A673 (cell line): ENCODE measurements around the gene ITPR2. TPM values are rescaled to one million over a fixed set of nuclear protein-coding genes. Genes with fewer than 3 reads are reported as not detected.

Experiments used
- BruUV-seq: library from RNA; stranded (reverse); fragments of 400-500 nt; replicated peaks from 2 replicates; lab custom pipeline; 2021; lab: Mats Ljungman, UMichigan
- CTCF ChIA-PET: fragments of 300-600 bp; sonication (Branson Sonifier 250); formaldehyde crosslinking; loops from one replicate; lab custom pipeline; 2022; ENCODE audit warnings: antibody characterized with exemption; lab: Charles Lee
- POLR2A ChIA-PET: fragments of 300-600 bp; sonication (Branson Sonifier 250); formaldehyde crosslinking; loops from one replicate; lab custom pipeline; 2022; ENCODE audit warnings: antibody characterized with exemption; ENCODE audit not compliant: low non-redundant PET; lab: Charles Lee
- DNase-seq: peaks from one replicate; pipeline ENCODE4 v3.0.0-alpha.2; 2015; ENCODE audit warnings: low spot score
- H3K27ac ChIP-seq: fragments of 200-600 bp; sonication (generic); 2 replicates; pipeline ENCODE4 v1.5.1; 2016; ENCODE audit warnings: mixed run types, low read depth, mild to moderate bottlenecking, mixed read lengths, antibody characterized with exemption, low read length; ENCODE audit not compliant: poor library complexity, severe bottlenecking
- H3K27me3 ChIP-seq: fragments of 200-600 bp; sonication (generic); replicated peaks from 2 replicates; pipeline ENCODE4 v1.6.1; 2017; ENCODE audit warnings: mixed run types, low read depth, mild to moderate bottlenecking, mixed read lengths, antibody characterized with exemption, low read length; ENCODE audit not compliant: insufficient read depth, poor library complexity
- H3K36me3 ChIP-seq: fragments of 200-600 bp; sonication (generic); 2 replicates; pipeline ENCODE4 v1.6.1; 2016; ENCODE audit warnings: mixed run types, mild to moderate bottlenecking, mixed read lengths, antibody characterized with exemption, low read length; ENCODE audit not compliant: insufficient read depth, poor library complexity, severe bottlenecking
- H3K4me1 ChIP-seq: fragments of 200-600 bp; sonication (generic); 2 replicates; pipeline ENCODE4 v1.6.1; 2017; ENCODE audit warnings: mixed run types, mild to moderate bottlenecking, mixed read lengths, antibody characterized with exemption, low read length; ENCODE audit not compliant: insufficient read depth, poor library complexity, severe bottlenecking
- H3K4me3 ChIP-seq: fragments of 200-600 bp; sonication (generic); 2 replicates; pipeline ENCODE4 v1.5.1; 2016; ENCODE audit warnings: low read depth, mixed run types, mild to moderate bottlenecking, mixed read lengths, low read length; ENCODE audit not compliant: poor library complexity, severe bottlenecking
- H3K9me3 ChIP-seq: fragments of 200-600 bp; sonication (generic); 2 replicates; pipeline ENCODE4 v1.6.1; 2016; ENCODE audit warnings: mixed run types, low read depth, mild to moderate bottlenecking, mixed read lengths, antibody characterized with exemption, low read length; ENCODE audit not compliant: poor library complexity, severe bottlenecking
- EZH2 ChIP-seq: fragments of 200-600 bp; sonication (generic); IDR thresholded peaks from 2 replicates; pipeline ENCODE4 v1.6.1; 2017; ENCODE audit warnings: borderline replicate concordance, low read depth, mild to moderate bottlenecking, mixed read lengths, antibody characterized with exemption, low read length; ENCODE audit not compliant: poor library complexity, severe bottlenecking
- intact Hi-C: fragments of 100-400 bp; cut with micrococcal nuclease; formaldehyde crosslinking; loops from one replicate; pipeline ENCODE4 v1.10.0; 2022; ENCODE audit not compliant: unreplicated experiment
- total RNA-seq: library from RNA; stranded (reverse); gene quantifications from 2 replicates; pipeline ENCODE4 v1.2.3, GENCODE V29; 2021
- TF ChIP-seq, protein P1 (sequence below): fragments of 300-800, 200-600 bp; sonication (generic); conservative IDR thresholded peaks from 2 replicates; pipeline ENCODE4 v1.5.1; 2017; ENCODE audit warnings: low read depth, mild to moderate bottlenecking, antibody characterized with exemption, low read length, moderate library complexity, mixed read lengths

Gene ITPR2
- total RNA-seq, 1 experiment from 2014 or later = 22.6 TPM

GRCh38 chr12:26527682-26528081, 305.3 kb downstream of the ITPR2 start:
- Histone ChIP-seq H3K4me1 (peaks cover 14% of the 10 kb centered on the region), H3K36me3 (no peaks in the 10 kb centered on the region), H3K4me3 (no peak overlapping the region), H3K9me3 (peaks cover 8% of the 10 kb centered on the region), H3K27ac (no peak overlapping the region), H3K27me3 (no peaks in the 10 kb centered on the region)
- BruUV-seq = no TSS peak
- no peak for DNase-seq
- intact Hi-C loops = no loop called here
- POLR2A ChIA-PET = no interaction called here
- CTCF ChIA-PET = no interaction called here
- TF ChIP-seq, protein P1, sequence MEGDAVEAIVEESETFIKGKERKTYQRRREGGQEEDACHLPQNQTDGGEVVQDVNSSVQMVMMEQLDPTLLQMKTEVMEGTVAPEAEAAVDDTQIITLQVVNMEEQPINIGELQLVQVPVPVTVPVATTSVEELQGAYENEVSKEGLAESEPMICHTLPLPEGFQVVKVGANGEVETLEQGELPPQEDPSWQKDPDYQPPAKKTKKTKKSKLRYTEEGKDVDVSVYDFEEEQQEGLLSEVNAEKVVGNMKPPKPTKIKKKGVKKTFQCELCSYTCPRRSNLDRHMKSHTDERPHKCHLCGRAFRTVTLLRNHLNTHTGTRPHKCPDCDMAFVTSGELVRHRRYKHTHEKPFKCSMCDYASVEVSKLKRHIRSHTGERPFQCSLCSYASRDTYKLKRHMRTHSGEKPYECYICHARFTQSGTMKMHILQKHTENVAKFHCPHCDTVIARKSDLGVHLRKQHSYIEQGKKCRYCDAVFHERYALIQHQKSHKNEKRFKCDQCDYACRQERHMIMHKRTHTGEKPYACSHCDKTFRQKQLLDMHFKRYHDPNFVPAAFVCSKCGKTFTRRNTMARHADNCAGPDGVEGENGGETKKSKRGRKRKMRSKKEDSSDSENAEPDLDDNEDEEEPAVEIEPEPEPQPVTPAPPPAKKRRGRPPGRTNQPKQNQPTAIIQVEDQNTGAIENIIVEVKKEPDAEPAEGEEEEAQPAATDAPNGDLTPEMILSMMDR = no peak
- TF ChIP-seq EZH2 = no peak

DNA sequence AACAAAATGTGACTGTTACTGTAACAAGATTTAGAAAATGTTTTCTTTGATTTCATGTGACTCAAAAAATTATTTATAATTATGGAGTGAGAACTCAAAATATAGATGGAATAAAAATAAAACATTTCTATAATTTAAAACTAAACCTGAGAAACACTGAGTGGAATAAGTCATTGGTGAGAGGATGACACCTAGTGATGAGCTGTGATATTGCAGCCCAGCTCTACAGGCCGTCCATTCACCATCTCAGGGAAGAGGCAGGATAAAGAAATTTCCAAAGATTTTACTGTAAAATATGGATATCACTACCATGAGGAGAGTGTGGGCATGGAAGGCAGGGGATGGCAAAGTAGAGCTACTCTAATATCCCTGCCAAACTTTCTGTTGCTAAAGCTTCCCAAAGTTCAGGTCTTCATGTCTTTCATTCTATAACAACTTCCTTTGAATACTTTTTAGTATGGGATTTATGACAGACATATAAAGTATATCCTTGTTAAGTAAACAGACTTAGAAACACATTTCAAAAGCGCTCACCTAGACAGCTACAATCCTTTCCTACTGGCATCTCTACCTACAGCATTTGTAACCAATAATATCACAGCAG, 308.0 kb downstream of the ITPR2 start:
- Histone ChIP-seq H3K4me1 (peaks cover 28% of the 10 kb centered on the region), H3K9me3 (peaks cover 8% of the 10 kb centered on the region), H3K27ac (no peak overlapping the region), H3K4me3 (no peak overlapping the region), H3K27me3 (no peaks in the 10 kb centered on the region), H3K36me3 (no peaks in the 10 kb centered on the region)
- ChIA-PET CTCF (no interaction called here), POLR2A (no interaction called here)
- intact Hi-C loops = loop anchor here (5.0 kb wide), 1 partner anchor 403 kb away; no protein-coding TSS in a partner anchor
- TF ChIP-seq, protein P1 = peak; percentile 61
- no peak for TF ChIP-seq EZH2
- peak; percentile 24 for DNase-seq
- no TSS peak for BruUV-seq

- H3K27me3 ChIP-seq = no peaks in the 10 kb centered on the region
- intact Hi-C loops = loop anchor here (5.0 kb wide), 1 partner anchor 401 kb away; no protein-coding TSS in a partner anchor
- H3K4me1 ChIP-seq = peaks cover 31% of the 10 kb centered on the region
- peaks cover 8% of the 10 kb centered on the region for H3K9me3 ChIP-seq
- BruUV-seq = no TSS peak
- TF ChIP-seq, protein P1 = no peak
- no peak for TF ChIP-seq EZH2
- ChIA-PET POLR2A (interaction anchor here (0.5 kb wide), 1 partner anchor 45 kb away, joined by 3 read pairs; no protein-coding TSS in a partner anchor), CTCF (interaction anchor here (0.5 to 0.6 kb wide), 2 partner anchors 18 to 73 kb away, joined by 3 read pairs; no protein-coding TSS in a partner anchor)
- H3K4me3 ChIP-seq = no peak overlapping the region
- H3K27ac ChIP-seq = no peak overlapping the region
- H3K36me3 ChIP-seq = no peaks in the 10 kb centered on the region
- peak; percentile 96 for DNase-seq
Observed at GRCh38 chr12:26523708-26524150, 309.3 kb downstream of the ITPR2 start.
